ENCODE results near the gene FCHO2. TPM values are rescaled to one million over a fixed set of nuclear protein-coding genes. Genes with fewer than 3 reads are reported as not detected.

Gene FCHO2
- total and polyA plus RNA-seq, 2 donors from 2014 or later = 6.5 to 48.1 TPM

- FAIRE-seq (no peak), DNase-seq (no peak)
- intact Hi-C loops (cut with DNase I) = no loop called here
- no peak overlapping the region for H3K9ac ChIP-seq (ENCODE audit: low read length in 3 of 3)
- TF ChIP-seq CTCF (IDR thresholded peaks at IDR 0.05; ENCODE audit: borderline replicate concordance, extremely low read depth, insufficient read depth) = no peak
- H3K9me3 ChIP-seq (ENCODE audit: control insufficient read depth in 2 of 3, insufficient read depth in 1 of 3, low read length in 3 of 3) = peaks cover 0 to 7% (median 0%) of the 10 kb centered on the region in 3 donors
- H3K36me3 ChIP-seq (ENCODE audit: control insufficient read depth in 2 of 3, insufficient read depth in 3 of 3, low read length in 3 of 3) = no peaks in the 10 kb centered on the region
- no peaks in the 10 kb centered on the region for H3K4me1 ChIP-seq (ENCODE audit: control insufficient read depth in 2 of 3, insufficient read depth in 2 of 3, low read depth in 1 of 3, low read length in 3 of 3)
- H3K4me3 ChIP-seq (ENCODE audit: low read length in 3 of 3) = no peak overlapping the region
- no peaks in the 10 kb centered on the region for H3K27me3 ChIP-seq (ENCODE audit: control insufficient read depth, insufficient read depth, low read length)
- no peak overlapping the region for H3K27ac ChIP-seq (ENCODE audit: low read depth in 2 of 2, low read length in 2 of 2)
Measured at GRCh38 chr5:73097740-73098139, 141.9 kb downstream of the FCHO2 start.

GRCh38 chr5:73100109-73100508 lies 144.3 kb downstream of the FCHO2 start:
- no peaks in the 10 kb centered on the region for H3K36me3 ChIP-seq (ENCODE audit: control insufficient read depth in 2 of 3, insufficient read depth in 3 of 3, low read length in 3 of 3)
- H3K27ac ChIP-seq (ENCODE audit: low read depth in 2 of 2, low read length in 2 of 2) = no peak overlapping the region
- H3K4me1 ChIP-seq (ENCODE audit: control insufficient read depth in 2 of 3, insufficient read depth in 2 of 3, low read depth in 1 of 3, low read length in 3 of 3) = no peaks in the 10 kb centered on the region
- DNase-seq = no peak
- intact Hi-C loops (cut with DNase I) = no loop called here
- no peaks in the 10 kb centered on the region for H3K27me3 ChIP-seq (ENCODE audit: control insufficient read depth, insufficient read depth, low read length)
- no peak for FAIRE-seq
- peaks cover 0 to 7% (median 0%) of the 10 kb centered on the region in 3 donors for H3K9me3 ChIP-seq (ENCODE audit: control insufficient read depth in 2 of 3, insufficient read depth in 1 of 3, low read length in 3 of 3)
- H3K4me3 ChIP-seq (ENCODE audit: low read length in 3 of 3) = no peak overlapping the region
- H3K9ac ChIP-seq (ENCODE audit: low read length in 3 of 3) = no peak overlapping the region
- no peak for TF ChIP-seq CTCF (IDR thresholded peaks at IDR 0.05; ENCODE audit: borderline replicate concordance, extremely low read depth, insufficient read depth)

- intact Hi-C loops (cut with DNase I) = no loop called here
- Histone ChIP-seq H3K9ac (ENCODE audit: low read length in 3 of 3) (no peak overlapping the region), H3K9me3 (ENCODE audit: control insufficient read depth in 2 of 3, insufficient read depth in 1 of 3, low read length in 3 of 3) (peaks cover 0 to 3% (median 0%) of the 10 kb centered on the region in 3 donors), H3K4me1 (ENCODE audit: control insufficient read depth in 2 of 3, insufficient read depth in 2 of 3, low read depth in 1 of 3, low read length in 3 of 3) (no peaks in the 10 kb centered on the region), H3K27me3 (ENCODE audit: control insufficient read depth, insufficient read depth, low read length) (no peaks in the 10 kb centered on the region), H3K27ac (ENCODE audit: low read depth in 2 of 2, low read length in 2 of 2) (no peak overlapping the region), H3K36me3 (ENCODE audit: control insufficient read depth in 2 of 3, insufficient read depth in 3 of 3, low read length in 3 of 3) (no peaks in the 10 kb centered on the region), H3K4me3 (ENCODE audit: low read length in 3 of 3) (no peak overlapping the region)
- TF ChIP-seq CTCF (IDR thresholded peaks at IDR 0.05; ENCODE audit: borderline replicate concordance, extremely low read depth, insufficient read depth) = no peak
- DNase-seq (peak in 1 of 5 donors; percentile 20), FAIRE-seq (no peak)
Measured at GRCh38 chr5:73103870-73104299, 148.0 kb downstream of the FCHO2 start.

- FAIRE-seq (no peak), DNase-seq (no peak)
- intact Hi-C loops (cut with DNase I) = no loop called here
- H3K36me3 ChIP-seq (ENCODE audit: control insufficient read depth in 2 of 3, insufficient read depth in 3 of 3, low read length in 3 of 3) = no peaks in the 10 kb centered on the region
- H3K27me3 ChIP-seq (ENCODE audit: control insufficient read depth, insufficient read depth, low read length) = no peaks in the 10 kb centered on the region
- H3K4me3 ChIP-seq (ENCODE audit: low read length in 3 of 3) = no peak overlapping the region
- H3K9me3 ChIP-seq (ENCODE audit: control insufficient read depth in 2 of 3, insufficient read depth in 1 of 3, low read length in 3 of 3) = peaks cover 0 to 3% (median 0%) of the 10 kb centered on the region in 3 donors
- no peak overlapping the region for H3K9ac ChIP-seq (ENCODE audit: low read length in 3 of 3)
- no peaks in the 10 kb centered on the region for H3K4me1 ChIP-seq (ENCODE audit: control insufficient read depth in 2 of 3, insufficient read depth in 2 of 3, low read depth in 1 of 3, low read length in 3 of 3)
- H3K27ac ChIP-seq (ENCODE audit: low read depth in 2 of 2, low read length in 2 of 2) = no peak overlapping the region
- no peak for TF ChIP-seq CTCF (IDR thresholded peaks at IDR 0.05; ENCODE audit: borderline replicate concordance, extremely low read depth, insufficient read depth)
Measured at GRCh38 chr5:73104326-73104725, 148.5 kb downstream of the FCHO2 start.

Measured in kidney (tissue), 14 donors.